Astrocyte of the cerebellum (primary cell): ENCODE measurements around the gene HCN2.

Experiments used
- DNase-seq: peaks from one replicate; pipeline ENCODE4 v3.0.0-alpha.2; 2011; ENCODE audit warnings: low read depth
- H3K4me3 ChIP-seq: 2 replicates; pipeline ENCODE4 v1.5.1; 2011; ENCODE audit warnings: mild to moderate bottlenecking, low read depth, low read length, moderate library complexity
- in situ Hi-C: cut with HindIII; loops from 2 replicates; pipeline ENCODE4 v1.10.0; 2017; ENCODE audit warnings: low sequenced_read_pairs
- TF ChIP-seq, protein P1 (sequence below): IDR thresholded peaks from 2 replicates; pipeline ENCODE4 v1.5.1; 2012; ENCODE audit warnings: low read length, low read depth, moderate library complexity, mild to moderate bottlenecking; ENCODE audit errors: missing control alignments

HCN2 gene

GRCh38 chr19:589693-590395 lies at the start of gene HCN2:
Gene HCN2, plus strand, starts transcription at chr19:589881. Its CDS starts 65 bp downstream, at chr19:589946.
- DNase-seq, result no peak
- peak within 1 kb of the TSS; percentile 34 for H3K4me3 ChIP-seq
- TF ChIP-seq, protein P1, sequence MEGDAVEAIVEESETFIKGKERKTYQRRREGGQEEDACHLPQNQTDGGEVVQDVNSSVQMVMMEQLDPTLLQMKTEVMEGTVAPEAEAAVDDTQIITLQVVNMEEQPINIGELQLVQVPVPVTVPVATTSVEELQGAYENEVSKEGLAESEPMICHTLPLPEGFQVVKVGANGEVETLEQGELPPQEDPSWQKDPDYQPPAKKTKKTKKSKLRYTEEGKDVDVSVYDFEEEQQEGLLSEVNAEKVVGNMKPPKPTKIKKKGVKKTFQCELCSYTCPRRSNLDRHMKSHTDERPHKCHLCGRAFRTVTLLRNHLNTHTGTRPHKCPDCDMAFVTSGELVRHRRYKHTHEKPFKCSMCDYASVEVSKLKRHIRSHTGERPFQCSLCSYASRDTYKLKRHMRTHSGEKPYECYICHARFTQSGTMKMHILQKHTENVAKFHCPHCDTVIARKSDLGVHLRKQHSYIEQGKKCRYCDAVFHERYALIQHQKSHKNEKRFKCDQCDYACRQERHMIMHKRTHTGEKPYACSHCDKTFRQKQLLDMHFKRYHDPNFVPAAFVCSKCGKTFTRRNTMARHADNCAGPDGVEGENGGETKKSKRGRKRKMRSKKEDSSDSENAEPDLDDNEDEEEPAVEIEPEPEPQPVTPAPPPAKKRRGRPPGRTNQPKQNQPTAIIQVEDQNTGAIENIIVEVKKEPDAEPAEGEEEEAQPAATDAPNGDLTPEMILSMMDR, result no peak
- in situ Hi-C loops, result no loop called here

DNA sequence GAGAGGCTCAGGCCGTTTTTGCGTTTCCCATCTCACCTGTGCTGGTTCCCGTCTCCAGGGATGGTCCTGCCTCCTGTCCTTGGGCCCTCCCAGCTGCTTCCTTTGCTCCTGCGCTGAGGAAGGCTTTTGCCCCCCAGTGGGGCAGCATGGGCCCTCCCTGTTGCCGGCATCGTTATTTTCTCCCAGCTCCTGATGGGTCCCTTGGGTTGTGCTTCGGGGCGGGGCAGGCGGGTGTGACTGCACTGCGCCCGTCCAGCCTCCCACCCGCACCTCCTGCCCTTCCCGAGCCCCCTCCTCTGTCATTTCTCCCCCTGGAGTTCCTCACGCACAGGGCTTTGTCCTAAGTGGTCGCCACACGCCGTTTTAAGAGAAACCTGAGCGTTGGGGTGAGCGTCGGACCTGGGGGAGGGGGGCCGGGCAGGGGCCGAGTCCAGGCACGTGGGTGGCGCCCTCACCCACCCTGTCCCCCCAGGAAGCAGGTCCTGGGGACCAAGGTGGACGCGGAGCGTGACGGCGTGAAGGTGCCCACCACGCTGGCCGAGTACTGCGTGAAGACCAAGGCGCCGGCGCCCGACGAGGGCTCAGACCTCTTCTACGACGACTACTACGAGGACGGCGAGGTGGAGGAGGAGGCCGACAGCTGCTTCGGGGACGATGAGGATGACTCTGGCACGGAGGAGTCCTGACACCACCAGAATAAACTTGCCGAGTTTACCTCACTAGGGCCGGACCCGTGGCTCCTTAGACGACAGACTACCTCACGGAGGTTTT lies 48.6 kb upstream of the HCN2 start:
- in situ Hi-C loops, result no loop called here
- TF ChIP-seq, protein P1, result no peak
- no peak for DNase-seq
- no peak overlapping the region for H3K4me3 ChIP-seq

DNA sequence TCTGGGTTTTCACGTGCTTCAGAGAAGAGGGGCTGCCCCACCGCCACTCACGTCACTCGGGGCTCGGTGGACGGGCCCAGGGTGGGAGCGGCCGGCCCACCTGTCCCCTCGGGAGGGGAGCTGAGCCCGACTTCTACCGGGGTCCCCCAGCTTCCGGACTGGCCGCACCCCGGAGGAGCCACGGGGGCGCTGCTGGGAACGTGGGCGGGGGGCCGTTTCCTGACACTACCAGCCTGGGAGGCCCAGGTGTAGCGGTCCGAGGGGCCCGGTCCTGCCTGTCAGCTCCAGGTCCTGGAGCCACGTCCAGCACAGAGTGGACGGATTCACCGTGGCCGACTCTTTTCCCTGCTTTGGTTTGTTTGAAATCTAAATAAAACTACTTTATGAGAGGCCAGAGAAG lies 48.0 kb upstream of the HCN2 start:
- TF ChIP-seq, protein P1, result no peak
- no peak overlapping the region for H3K4me3 ChIP-seq
- in situ Hi-C loops, result no loop called here
- DNase-seq, result no peak

GRCh38 chr19:542173-542866 lies 47.4 kb upstream of the HCN2 start:
- TF ChIP-seq, protein P1, result no peak
- in situ Hi-C loops, result no loop called here
- no peak overlapping the region for H3K4me3 ChIP-seq
- no peak for DNase-seq

DNA sequence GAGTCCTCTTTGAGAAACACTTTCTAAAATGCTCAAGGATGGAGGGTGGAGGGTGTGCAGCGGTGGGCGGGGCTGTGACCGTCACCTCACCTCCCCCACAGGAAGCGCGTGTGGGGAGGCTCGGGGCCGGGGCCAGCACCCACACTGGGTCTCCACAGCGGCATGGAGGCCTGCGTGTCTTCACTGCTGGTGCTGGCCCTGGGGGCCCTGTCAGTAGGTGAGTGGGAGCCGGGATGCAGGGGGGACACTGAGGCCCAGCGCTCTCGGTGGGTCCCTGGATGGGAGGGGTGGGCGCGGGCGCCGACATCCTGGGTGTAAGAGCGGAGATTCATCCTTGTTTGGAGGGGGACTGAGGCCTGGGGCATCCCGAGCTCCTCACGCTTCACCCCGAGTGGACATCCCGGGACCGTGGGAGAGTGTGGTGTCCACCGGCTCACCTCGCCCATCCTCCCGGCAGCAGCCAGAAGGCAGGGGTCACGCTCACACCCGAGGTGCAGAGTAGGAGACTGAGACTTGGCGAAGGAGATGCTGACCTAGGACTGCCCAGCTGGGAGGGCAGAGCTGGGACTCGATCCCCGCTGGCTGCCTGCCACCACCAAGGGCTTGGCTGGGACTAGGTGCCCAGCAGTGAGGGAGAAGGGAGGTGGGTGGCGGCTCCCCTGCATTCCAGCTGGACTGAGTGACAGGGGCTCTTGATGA lies 45.6 kb upstream of the HCN2 start, which contains the start of gene GZMM:
GZMM (plus strand) TSS at position 144 of the 699 bp plus-strand sequence; CDS start at position 163, 19 bp downstream.
- in situ Hi-C loops, result no loop called here
- no peak for DNase-seq
- H3K4me3 ChIP-seq, result no peak within 1 kb of the TSS
- TF ChIP-seq, protein P1, result no peak

DNA sequence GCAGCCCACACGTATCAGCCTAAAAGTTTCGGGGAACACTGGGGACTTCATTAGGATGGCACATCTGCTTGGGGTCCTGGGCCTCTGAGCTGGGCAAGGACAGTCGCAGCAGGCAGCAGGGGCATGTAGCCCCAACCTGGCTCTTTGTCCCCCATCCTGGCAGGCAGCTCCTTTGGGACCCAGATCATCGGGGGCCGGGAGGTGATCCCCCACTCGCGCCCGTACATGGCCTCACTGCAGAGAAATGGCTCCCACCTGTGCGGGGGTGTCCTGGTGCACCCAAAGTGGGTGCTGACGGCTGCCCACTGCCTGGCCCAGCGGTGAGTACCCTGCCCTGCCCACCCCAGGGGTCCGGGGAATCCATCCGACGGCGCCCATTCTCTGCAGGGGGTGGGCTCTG lies 42.6 kb upstream of the HCN2 start:
- TF ChIP-seq, protein P1, result no peak
- in situ Hi-C loops, result no loop called here
- no peak for DNase-seq
- H3K4me3 ChIP-seq, result no peak overlapping the region
